SK-N-SH (cell line): Measurements from ENCODE around the gene DDX1. TPM values are rescaled to one million over a fixed set of nuclear protein-coding genes. Genes with fewer than 3 reads are reported as not detected.

Experiments used
- CTCF ChIA-PET: fragments of 300-600, 350-600 bp; formaldehyde crosslinking; extraction: SDS; loops from one replicate; lab custom pipeline; 2021; lab: Yijun Ruan, JAX
- POLR2A ChIA-PET: fragments of 350-600 bp; sonication (Branson Sonifier 250); formaldehyde crosslinking; extraction: SDS; loops from one replicate; lab custom pipeline; 2020; ENCODE audit warnings: antibody characterized with exemption, inconsistent platforms; lab: Yijun Ruan, JAX
- DNase-seq: peaks from one replicate; pipeline ENCODE4 v3.0.0; 2012
- H2AFZ ChIP-seq: fragments of 200-600 bp; sonication (generic); 2 replicates; pipeline ENCODE4 v1.8.1; 2016; ENCODE audit warnings: antibody characterized with exemption, mild to moderate bottlenecking, low read depth
- H3F3A ChIP-seq: fragments of 200-600 bp; sonication (generic); replicated peaks from 2 replicates; pipeline ENCODE3; 2016; ENCODE audit warnings: antibody characterized with exemption, mild to moderate bottlenecking; ENCODE audit not compliant: insufficient read depth
- H3K27ac ChIP-seq, 2 experiments: fragments of 200-500 bp in 1 of 2; fragments of 200-600 bp in 1 of 2; sonication (Bioruptor generic) in 1 of 2; sonication (generic), shearing (Covaris generic) in 1 of 2; 2 replicates each; pipeline versions ENCODE4 v1.5.1 to v1.6.1; 2014 to 2016; ENCODE audit warnings: low read depth in 2 of 2, inconsistent platforms in 1 of 2, low read length in 1 of 2, mild to moderate bottlenecking in 1 of 2, mixed read lengths in 1 of 2
- H3K27me3 ChIP-seq: fragments of 200-600 bp; sonication (generic), shearing (Covaris generic); 2 replicates; pipeline ENCODE4 v1.6.1; 2016; ENCODE audit warnings: mixed run types; ENCODE audit not compliant: insufficient read depth
- H3K36me3 ChIP-seq, 2 experiments: fragments of 200-500 bp in 1 of 2; fragments of 200-600 bp in 1 of 2; sonication (Bioruptor generic) in 1 of 2; sonication (generic) in 1 of 2; replicated peaks in 1 of 2; 2 replicates each; pipeline versions ENCODE3 to v1.5.1; 2014 to 2016; ENCODE audit warnings: low read length in 1 of 2, mild to moderate bottlenecking in 1 of 2; ENCODE audit not compliant: insufficient read depth in 2 of 2, control insufficient read depth in 1 of 2
- H3K4me1 ChIP-seq, 2 experiments: fragments of 200-500 bp in 1 of 2; fragments of 200-600 bp in 1 of 2; sonication (Bioruptor generic) in 1 of 2; sonication (generic), shearing (Covaris generic) in 1 of 2; 2 replicates each; pipeline versions ENCODE4 v1.5.1 to v1.6.1; 2014 to 2016; ENCODE audit warnings: low read depth in 1 of 2, low read length in 1 of 2, mixed run types in 1 of 2; ENCODE audit not compliant: insufficient read depth in 2 of 2, control insufficient read depth in 1 of 2
- H3K4me2 ChIP-seq: fragments of 200-600 bp; sonication (generic), shearing (Covaris generic); 2 replicates; pipeline ENCODE4 v1.6.1; 2017; ENCODE audit warnings: mixed run types
- H3K4me3 ChIP-seq, 2 experiments: fragments of 200-500 bp in 1 of 2; fragments of 200-600 bp in 1 of 2; sonication (Bioruptor generic) in 1 of 2; sonication (generic), shearing (Covaris generic) in 1 of 2; 2 replicates each; pipeline versions ENCODE4 v1.5.1 to v1.8.1; 2014 to 2016; ENCODE audit warnings: low read depth in 2 of 2, inconsistent platforms in 1 of 2, low read length in 1 of 2, mild to moderate bottlenecking in 1 of 2, mixed read lengths in 1 of 2, moderate library complexity in 1 of 2
- H3K79me2 ChIP-seq: fragments of 200-600 bp; sonication (generic); 2 replicates; pipeline ENCODE4 v1.8.1; 2017; ENCODE audit warnings: mild to moderate bottlenecking; ENCODE audit not compliant: insufficient read depth
- H3K9ac ChIP-seq: fragments of 200-600 bp; sonication (generic); 2 replicates; pipeline ENCODE4 v1.6.1; 2017; ENCODE audit warnings: mixed run types
- H3K9me2 ChIP-seq: fragments of 200-600 bp; sonication (generic); 2 replicates; pipeline ENCODE4 v1.6.1; 2017; ENCODE audit warnings: mixed run types
- H3K9me3 ChIP-seq: fragments of 200-600 bp; sonication (generic); 2 replicates; pipeline ENCODE4 v1.6.1; 2017; ENCODE audit warnings: mixed run types, mild to moderate bottlenecking, moderate library complexity
- H4K20me1 ChIP-seq: fragments of 200-600 bp; sonication (generic); 2 replicates; pipeline ENCODE4 v1.6.1; 2017; ENCODE audit warnings: mild to moderate bottlenecking, mixed run types; ENCODE audit not compliant: insufficient read depth
- CHD2 ChIP-seq: fragments of 150-350 bp; IDR thresholded peaks from 2 replicates; pipeline ENCODE4 v1.6.1; 2018; ENCODE audit warnings: low read length; ENCODE audit not compliant: partially characterized antibody
- EP300 ChIP-seq, 2 experiments: IDR thresholded peaks; 2 replicates each; pipeline versions ENCODE4 v1.4.0 to v1.6.1; 2012; ENCODE audit warnings: borderline replicate concordance in 1 of 2, low read depth in 1 of 2, low read length in 1 of 2
- EZH2phosphoT487 ChIP-seq: fragments of 200-600 bp; sonication (generic); IDR thresholded peaks from 2 replicates; pipeline ENCODE4 v1.6.1; 2017; ENCODE audit warnings: low read depth, mixed run types, mild to moderate bottlenecking, antibody characterized with exemption, moderate library complexity, borderline replicate concordance
- FOSL2 ChIP-seq: IDR thresholded peaks from 2 replicates; pipeline ENCODE4 v1.4.0; 2012; ENCODE audit warnings: low read depth, mild to moderate bottlenecking, moderate library complexity, borderline replicate concordance
- FOXJ3 ChIP-seq: sonication (generic); formaldehyde crosslinking; IDR thresholded peaks from 2 replicates; pipeline ENCODE4 v1.5.1; 2020; ENCODE audit warnings: mild to moderate bottlenecking, missing genetic modification reagents
- GABPA ChIP-seq: IDR thresholded peaks from 2 replicates; pipeline ENCODE4 v1.4.0; 2012; ENCODE audit warnings: low read depth, mild to moderate bottlenecking
- IRF3 ChIP-seq: fragments of 150-350 bp; IDR thresholded peaks from 2 replicates; pipeline ENCODE4 v1.6.1; 2016; ENCODE audit warnings: mild to moderate bottlenecking, low read depth, low read length
- MEF2A ChIP-seq: IDR thresholded peaks from 2 replicates; pipeline ENCODE4 v1.4.0; 2012; ENCODE audit warnings: low read depth, borderline replicate concordance
- RAD21 ChIP-seq: IDR thresholded peaks from 2 replicates; pipeline ENCODE4 v1.6.1; 2012; ENCODE audit warnings: mild to moderate bottlenecking, low read length
- RCOR1 ChIP-seq: fragments of 150-350 bp; IDR thresholded peaks from 2 replicates; pipeline ENCODE4 v1.6.1; 2017; ENCODE audit warnings: antibody characterized with exemption, low read length
- REST ChIP-seq: IDR thresholded peaks from 2 replicates; pipeline ENCODE4 v1.6.1; 2012; ENCODE audit warnings: mild to moderate bottlenecking, low read depth, low read length, moderate library complexity
- RXRA ChIP-seq: IDR thresholded peaks from 2 replicates; pipeline ENCODE4 v1.4.0; 2012; ENCODE audit warnings: low read depth, mild to moderate bottlenecking, borderline replicate concordance
- SIN3A ChIP-seq: IDR thresholded peaks from 2 replicates; pipeline ENCODE4 v1.6.1; 2012; ENCODE audit warnings: low read depth, mild to moderate bottlenecking, low read length, moderate library complexity, borderline replicate concordance
- TCF12 ChIP-seq: IDR thresholded peaks from 2 replicates; pipeline ENCODE4 v1.4.0; 2012
- YY1 ChIP-seq: IDR thresholded peaks from 2 replicates; pipeline ENCODE4 v1.4.0; 2012; ENCODE audit warnings: low read depth, mild to moderate bottlenecking
- WGBS: methylation state at CpG from one replicate; pipeline ENCODE4 v1.1.6; 2017; ENCODE audit warnings: low lambda C conversion rate; 5-methylcytosine and 5-hydroxymethylcytosine counted together
- polyA plus RNA-seq, 3 experiments: library from polyadenylated mRNA; depleted of rRNA; stranded (reverse); fragments of >200 nt; gene quantifications; 2 replicates each; pipeline ENCODE4 v1.2.3, GENCODE V29; 2012

Gene DDX1
- polyA plus RNA-seq, 1 of the 3 experiments (the other 2 are of a cell fraction), result 54.5 TPM

GRCh38 chr2:15657759-15658158 is 66.1 kb downstream of the DDX1 start:
- Histone ChIP-seq H4K20me1 (no peaks in the 10 kb centered on the region), H3K4me2 (no peak overlapping the region), H3K4me3 (no peak overlapping the region), H2AFZ (no peak overlapping the region), H3K27me3 (no peaks in the 10 kb centered on the region), H3K9me3 (no peaks in the 10 kb centered on the region), H3K27ac (no peak overlapping the region), H3K4me1 (peaks cover 0 to 4% of the 10 kb centered on the region in 2 experiments; a peak in 1 of 4 replicates), H3F3A (no peaks in the 10 kb centered on the region), H3K9me2 (no peaks in the 10 kb centered on the region), H3K79me2 (no peaks in the 10 kb centered on the region), H3K36me3 (no peaks in the 10 kb centered on the region), H3K9ac (no peak overlapping the region)
- TF ChIP-seq RAD21, result no peak
- TF ChIP-seq GABPA, result no peak
- TF ChIP-seq SIN3A, result no peak
- TF ChIP-seq MEF2A, result no peak
- no peak for TF ChIP-seq YY1
- TF ChIP-seq CHD2, result no peak
- no peak for TF ChIP-seq TCF12
- no peak for TF ChIP-seq IRF3
- no peak for TF ChIP-seq RCOR1
- TF ChIP-seq EP300 (IDR thresholded peaks at IDR 0.05; ENCODE audit: borderline replicate concordance in 1 of 2, low read depth in 1 of 2, low read length in 1 of 2), result no peak
- no peak for TF ChIP-seq FOSL2
- TF ChIP-seq EZH2phosphoT487, result no peak
- TF ChIP-seq FOXJ3, result no peak
- TF ChIP-seq REST, result no peak
- no peak for TF ChIP-seq RXRA
- 51% methylated on average over 8 of the region's 9 CpGs for WGBS
- ChIA-PET CTCF (interaction anchor here (1.3 to 1.9 kb wide), 3 partner anchors 18 to 238 kb away, joined by 3 to 7 read pairs (median 3); no protein-coding TSS in a partner anchor), POLR2A (interaction anchor here (0.6 kb wide), 1 partner anchor 843 kb away, joined by 3 read pairs; no protein-coding TSS in a partner anchor)
- DNase-seq, result no peak
